HG03196 (cell line): Measurements from ENCODE around the gene AGAP1.

Source experiments
- ATAC-seq: cut with Tn5 transposase; IDR thresholded peaks from one replicate; pipeline ENCODE4 v1.9.1; 2021; ENCODE audit not compliant: unreplicated experiment

AGAP1 gene

GRCh38 chr2:235566415-235566814 is 72.6 kb downstream of the AGAP1 start:
- no peak for ATAC-seq

- ATAC-seq = no peak
Measured at GRCh38 chr2:235566931-235567495, 73.2 kb downstream of the AGAP1 start.

GRCh38 chr2:235567842-235568241 is 74.0 kb downstream of the AGAP1 start:
- no peak for ATAC-seq

GRCh38 chr2:235568431-235568830 is 74.6 kb downstream of the AGAP1 start:
- no peak for ATAC-seq

GRCh38 chr2:235569837-235570236 is 76.0 kb downstream of the AGAP1 start:
- no peak for ATAC-seq

GRCh38 chr2:235570256-235570655 is 76.4 kb downstream of the AGAP1 start:
- no peak for ATAC-seq

- no peak for ATAC-seq
Measured at GRCh38 chr2:235570966-235571692, 77.3 kb downstream of the AGAP1 start.

- no peak for ATAC-seq
Measured at GRCh38 chr2:235572592-235572991, 78.7 kb downstream of the AGAP1 start.

GRCh38 chr2:235573331-235574221 is 79.7 kb downstream of the AGAP1 start:
- ATAC-seq = no peak

- ATAC-seq = no peak
Measured at GRCh38 chr2:235575431-235575830, 81.6 kb downstream of the AGAP1 start.

GRCh38 chr2:235575904-235576303 is 82.1 kb downstream of the AGAP1 start:
- ATAC-seq = no peak

- ATAC-seq = no peak
Measured at GRCh38 chr2:235576337-235576910, 82.6 kb downstream of the AGAP1 start.

GRCh38 chr2:235577404-235578330 is 83.8 kb downstream of the AGAP1 start:
- no peak for ATAC-seq

- ATAC-seq = no peak
Measured at GRCh38 chr2:235579128-235579527, 85.3 kb downstream of the AGAP1 start.

GRCh38 chr2:235580426-235581157 is 86.7 kb downstream of the AGAP1 start:
- no peak for ATAC-seq

GRCh38 chr2:235582081-235582686 is 88.3 kb downstream of the AGAP1 start:
- no peak for ATAC-seq

GRCh38 chr2:235582729-235583128 is 88.9 kb downstream of the AGAP1 start:
- no peak for ATAC-seq

- ATAC-seq = no peak
Measured at GRCh38 chr2:235583144-235583543, 89.3 kb downstream of the AGAP1 start.

GRCh38 chr2:235583925-235584637 is 90.2 kb downstream of the AGAP1 start:
- ATAC-seq = no peak
